Peyer's patch (tissue), 4 donors: Measurements from ENCODE around the gene DAB1.

Source experiments
- POLR2A ChIP-seq, 2 donors: fragments of 450-650 bp; IDR thresholded peaks; one replicate each; pipeline ENCODE4 v1.5.1; 2017; ENCODE audit warnings: antibody characterized with exemption in 2 of 2, mild to moderate bottlenecking in 2 of 2, moderate library complexity in 2 of 2
- TF ChIP-seq, protein P1 (sequence below), 6 experiments: fragments of 450-650 bp in 4 of 6; fragments of 200-600 bp in 2 of 6; sonication (generic) in 1 of 6; IDR thresholded peaks; one replicate each; pipeline ENCODE4 v1.5.1; 2017 to 2019; ENCODE audit warnings: antibody characterized with exemption in 6 of 6, mild to moderate bottlenecking in 3 of 6, moderate library complexity in 1 of 6

DNA sequence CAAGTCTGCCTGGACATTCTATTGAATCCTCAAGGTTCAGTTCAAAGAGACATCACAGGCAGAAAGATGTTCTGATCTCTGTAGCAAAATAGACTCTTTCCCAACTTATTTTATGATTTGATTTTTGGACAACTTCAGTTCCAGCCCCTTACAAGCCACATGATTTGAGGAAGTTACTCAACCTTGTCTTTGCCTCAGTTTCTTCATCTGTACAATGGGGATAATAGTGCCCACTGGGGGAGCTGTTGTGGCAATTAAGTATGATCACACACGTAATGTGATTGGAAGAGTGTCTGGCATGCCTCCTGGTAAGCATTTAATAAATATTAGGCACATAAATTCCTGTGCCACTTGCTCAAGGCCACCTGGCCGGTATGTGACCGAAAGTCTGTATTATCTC is 130.6 kb downstream of the DAB1 start:
- TF ChIP-seq, protein P1, sequence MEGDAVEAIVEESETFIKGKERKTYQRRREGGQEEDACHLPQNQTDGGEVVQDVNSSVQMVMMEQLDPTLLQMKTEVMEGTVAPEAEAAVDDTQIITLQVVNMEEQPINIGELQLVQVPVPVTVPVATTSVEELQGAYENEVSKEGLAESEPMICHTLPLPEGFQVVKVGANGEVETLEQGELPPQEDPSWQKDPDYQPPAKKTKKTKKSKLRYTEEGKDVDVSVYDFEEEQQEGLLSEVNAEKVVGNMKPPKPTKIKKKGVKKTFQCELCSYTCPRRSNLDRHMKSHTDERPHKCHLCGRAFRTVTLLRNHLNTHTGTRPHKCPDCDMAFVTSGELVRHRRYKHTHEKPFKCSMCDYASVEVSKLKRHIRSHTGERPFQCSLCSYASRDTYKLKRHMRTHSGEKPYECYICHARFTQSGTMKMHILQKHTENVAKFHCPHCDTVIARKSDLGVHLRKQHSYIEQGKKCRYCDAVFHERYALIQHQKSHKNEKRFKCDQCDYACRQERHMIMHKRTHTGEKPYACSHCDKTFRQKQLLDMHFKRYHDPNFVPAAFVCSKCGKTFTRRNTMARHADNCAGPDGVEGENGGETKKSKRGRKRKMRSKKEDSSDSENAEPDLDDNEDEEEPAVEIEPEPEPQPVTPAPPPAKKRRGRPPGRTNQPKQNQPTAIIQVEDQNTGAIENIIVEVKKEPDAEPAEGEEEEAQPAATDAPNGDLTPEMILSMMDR (IDR thresholded peaks at IDR 0.05), result no peak
- TF ChIP-seq POLR2A (IDR thresholded peaks at IDR 0.05), result no peak
